NCI-H526 (cell line): ENCODE results near the gene CLCN7.
"Not testable (repeated sequence)": the region's sequence is repeated elsewhere in the genome, so short reads cannot be mapped to it uniquely, and the experiment has no call there.

ENCODE experiments used
- DNase-seq, 2 experiments: peaks; one replicate each; lab custom pipeline; 2025; lab: John Stamatoyannopoulos, UW

The CLCN7 gene

DNA sequence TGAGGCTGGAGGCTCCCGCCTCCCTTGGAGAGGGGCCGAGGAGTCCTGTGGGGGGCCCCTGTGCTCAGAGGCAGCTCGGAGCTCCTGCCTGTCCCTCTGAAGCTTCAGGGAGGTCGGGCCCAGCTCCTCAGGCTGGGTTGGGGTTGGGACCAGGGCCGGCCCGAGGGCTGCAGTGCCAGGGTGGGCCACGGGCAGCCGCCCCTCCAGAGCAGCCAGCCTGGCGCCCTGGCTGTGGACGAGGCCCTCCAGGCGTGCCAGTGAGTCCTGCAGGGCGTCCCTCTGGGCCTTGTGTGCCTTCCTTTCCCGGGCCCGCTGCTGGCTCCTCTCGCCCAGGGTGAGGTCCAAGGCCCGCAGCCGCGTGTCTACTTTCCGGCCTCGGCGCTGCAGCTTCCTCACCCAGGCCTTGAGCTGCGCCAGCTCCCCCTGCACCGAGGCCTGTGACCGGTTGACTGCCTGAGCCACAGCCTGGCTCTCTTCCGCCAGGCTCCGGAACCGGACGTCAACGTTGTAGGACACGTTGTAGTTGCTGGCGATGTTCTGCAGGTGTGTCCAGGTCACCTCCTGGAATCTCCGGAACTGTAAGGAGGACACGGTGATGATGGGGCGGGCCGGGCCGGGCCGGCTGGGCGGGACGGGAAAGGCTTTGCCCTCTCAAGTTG is 12.7 kb upstream of the CLCN7 start:
- no peak for DNase-seq

GRCh38 chr16:1486551-1487390 is 11.9 kb upstream of the CLCN7 start:
- no peak for DNase-seq

DNA sequence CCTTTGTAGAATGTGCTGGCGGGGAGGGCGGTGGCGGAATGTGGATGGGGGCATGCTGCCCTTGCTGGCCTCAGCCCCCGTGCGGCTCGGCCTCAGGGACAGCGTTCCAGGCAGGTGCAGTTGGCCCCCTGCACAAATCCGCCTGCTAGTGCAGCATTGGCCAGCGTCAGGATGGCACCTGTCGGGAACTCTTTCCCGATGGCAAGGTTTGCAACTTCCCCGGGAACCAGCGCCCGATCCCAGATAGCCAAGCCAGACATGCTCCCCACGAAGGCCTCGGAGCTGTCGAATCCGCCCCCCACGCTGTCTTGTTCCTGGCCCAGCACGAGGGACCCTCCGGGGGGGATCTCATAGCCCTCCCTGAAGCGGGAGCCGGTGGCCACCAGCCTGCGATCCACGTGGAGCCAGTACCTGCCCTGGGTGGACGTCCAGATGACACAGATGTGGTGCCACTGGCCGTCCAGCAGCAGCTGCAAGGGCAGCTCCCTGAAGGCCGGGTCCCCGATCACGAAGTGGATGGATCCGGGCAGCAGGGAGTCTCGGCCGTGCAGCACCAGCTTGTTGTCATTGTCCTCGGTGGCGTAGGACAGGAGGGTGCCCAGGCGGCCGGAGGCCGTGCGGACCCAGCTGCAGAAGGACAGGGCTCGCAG is 11.1 kb upstream of the CLCN7 start:
- DNase-seq, result no peak

GRCh38 chr16:1481906-1482835 is 7.3 kb upstream of the CLCN7 start:
- no peak for DNase-seq

GRCh38 chr16:1478937-1479336 is 4.1 kb upstream of the CLCN7 start:
- DNase-seq, result not testable (repeated sequence)

- DNase-seq, result no peak
Observed at GRCh38 chr16:1477033-1477432, 2.2 kb upstream of the CLCN7 start.

DNA sequence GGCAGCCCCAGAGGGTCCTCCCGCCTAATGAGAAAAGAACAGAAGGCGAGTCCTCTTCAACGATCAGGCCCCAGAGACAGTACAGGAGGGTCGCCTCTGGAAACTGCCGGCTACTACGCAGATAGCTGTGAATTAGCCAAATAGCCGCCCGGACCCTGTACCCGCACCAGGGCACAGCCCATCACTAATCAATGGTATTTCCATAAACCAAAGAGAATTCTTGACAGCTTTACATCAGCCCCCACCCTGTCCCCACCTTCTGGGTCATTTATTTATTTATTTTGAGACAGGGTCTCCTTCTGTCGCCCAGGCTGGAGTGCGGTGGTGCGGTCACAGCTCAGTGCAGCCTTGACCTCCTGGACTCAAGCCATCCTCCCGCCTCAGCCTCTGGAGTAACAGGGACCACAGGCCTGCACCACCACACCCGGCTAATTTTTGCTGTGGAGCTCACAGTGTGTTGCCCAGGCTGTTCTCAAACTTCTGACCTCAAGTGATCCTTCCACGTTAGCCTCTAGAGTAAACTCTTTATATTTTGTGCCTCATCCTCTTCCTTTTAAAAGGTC is 805 bp upstream of the CLCN7 start:
- DNase-seq, result no peak

GRCh38 chr16:1474082-1474795 is 589 bp downstream of the CLCN7 start:
- no peak for DNase-seq

- DNase-seq, result no peak
Observed at GRCh38 chr16:1472974-1473373, 1.9 kb downstream of the CLCN7 start.

DNA sequence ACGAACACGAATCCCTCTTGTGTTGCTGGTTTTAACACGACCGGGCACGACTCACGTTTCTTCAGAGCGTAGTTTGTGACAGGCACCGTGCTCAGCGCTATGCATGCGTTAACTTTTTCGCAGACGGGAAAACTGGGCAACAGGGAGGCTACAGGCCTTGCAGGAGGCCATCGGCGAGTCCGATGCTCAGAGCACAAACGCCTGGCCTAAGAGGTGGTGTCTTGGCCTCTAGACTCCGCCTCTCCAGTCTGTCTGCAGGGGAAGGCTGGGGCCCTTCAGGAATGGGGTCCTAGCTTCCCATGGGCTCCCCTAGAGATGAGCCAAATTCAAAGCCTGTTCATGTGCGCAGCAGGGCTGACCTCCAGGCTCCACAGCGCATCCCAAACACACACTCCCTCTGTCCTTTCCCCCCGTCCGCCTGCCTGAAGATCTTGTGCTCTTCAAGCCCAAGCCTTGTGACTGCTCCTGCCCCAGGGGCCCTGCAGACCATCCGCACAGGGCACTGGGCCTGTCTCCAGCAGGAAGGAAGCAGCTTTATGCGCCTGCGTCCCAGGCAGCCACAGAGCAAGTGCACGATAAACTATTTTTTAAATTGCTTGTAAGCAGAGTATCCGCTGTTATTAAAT is 3.1 kb downstream of the CLCN7 start:
- DNase-seq, result no peak

GRCh38 chr16:1470481-1471251 is 4.2 kb downstream of the CLCN7 start:
- no peak for DNase-seq

GRCh38 chr16:1469693-1470201 is 5.1 kb downstream of the CLCN7 start:
- DNase-seq, result no peak

- not testable (repeated sequence) for DNase-seq
Observed at GRCh38 chr16:1469141-1469540, 5.7 kb downstream of the CLCN7 start.

- no peak for DNase-seq
Observed at GRCh38 chr16:1468426-1468810, 6.4 kb downstream of the CLCN7 start.

DNA sequence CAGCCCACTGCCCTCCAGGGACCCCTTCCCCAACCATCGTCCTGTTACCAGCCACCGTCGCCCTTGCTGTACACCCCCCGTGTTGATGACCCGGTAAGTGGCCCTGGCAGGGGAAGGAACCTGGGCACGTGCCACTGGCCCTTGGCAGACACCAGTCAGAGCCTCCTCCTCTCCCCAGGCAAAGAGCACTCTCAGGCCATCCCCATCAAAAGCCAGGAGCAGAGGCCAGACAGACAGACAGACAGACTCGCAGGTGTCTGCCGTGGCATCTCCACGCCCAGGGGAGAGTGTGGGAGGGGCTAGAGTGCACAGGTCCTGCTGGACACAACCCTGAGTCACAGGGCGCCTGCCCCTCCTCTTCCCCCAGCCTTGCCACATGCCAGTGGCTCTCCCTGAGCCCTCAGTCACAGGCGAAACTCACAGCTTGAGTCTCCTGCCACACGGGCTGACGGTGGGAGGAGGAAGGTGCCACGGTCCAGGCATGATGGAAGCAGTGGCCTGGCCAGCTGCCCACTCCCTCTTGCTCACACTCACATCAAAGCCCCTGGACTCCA is 7.8 kb downstream of the CLCN7 start:
- DNase-seq, result no peak

DNA sequence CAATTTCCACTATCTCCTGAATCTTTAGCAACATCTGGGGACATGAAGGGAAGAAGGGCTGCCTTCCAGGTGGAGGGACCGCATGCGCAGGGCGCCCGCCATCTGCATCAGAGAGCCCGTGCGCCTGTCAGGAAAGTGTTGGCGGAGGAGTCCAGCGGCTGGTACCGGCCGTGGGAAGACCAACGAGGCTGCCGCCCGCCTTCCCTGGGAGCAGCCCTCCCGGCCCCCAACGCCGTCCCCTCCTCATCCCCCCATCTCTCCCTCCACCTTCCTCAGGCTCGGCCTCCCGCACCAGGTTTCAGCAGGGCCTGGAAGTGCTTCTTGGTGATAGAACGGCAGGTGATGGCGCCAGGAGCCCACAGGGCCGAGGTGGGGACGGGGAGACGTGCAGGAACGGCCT is 8.8 kb downstream of the CLCN7 start:
- DNase-seq, result no peak

GRCh38 chr16:1465567-1465915 is 9.3 kb downstream of the CLCN7 start:
- no peak for DNase-seq

- no peak for DNase-seq
Observed at GRCh38 chr16:1464894-1465566, 9.8 kb downstream of the CLCN7 start.
